ENCODE measurements around the gene SCNN1A. TPM values are rescaled to one million over a fixed set of nuclear protein-coding genes. Genes with fewer than 3 reads are reported as not detected.

The SCNN1A gene
- 52.7 TPM for total RNA-seq

DNA sequence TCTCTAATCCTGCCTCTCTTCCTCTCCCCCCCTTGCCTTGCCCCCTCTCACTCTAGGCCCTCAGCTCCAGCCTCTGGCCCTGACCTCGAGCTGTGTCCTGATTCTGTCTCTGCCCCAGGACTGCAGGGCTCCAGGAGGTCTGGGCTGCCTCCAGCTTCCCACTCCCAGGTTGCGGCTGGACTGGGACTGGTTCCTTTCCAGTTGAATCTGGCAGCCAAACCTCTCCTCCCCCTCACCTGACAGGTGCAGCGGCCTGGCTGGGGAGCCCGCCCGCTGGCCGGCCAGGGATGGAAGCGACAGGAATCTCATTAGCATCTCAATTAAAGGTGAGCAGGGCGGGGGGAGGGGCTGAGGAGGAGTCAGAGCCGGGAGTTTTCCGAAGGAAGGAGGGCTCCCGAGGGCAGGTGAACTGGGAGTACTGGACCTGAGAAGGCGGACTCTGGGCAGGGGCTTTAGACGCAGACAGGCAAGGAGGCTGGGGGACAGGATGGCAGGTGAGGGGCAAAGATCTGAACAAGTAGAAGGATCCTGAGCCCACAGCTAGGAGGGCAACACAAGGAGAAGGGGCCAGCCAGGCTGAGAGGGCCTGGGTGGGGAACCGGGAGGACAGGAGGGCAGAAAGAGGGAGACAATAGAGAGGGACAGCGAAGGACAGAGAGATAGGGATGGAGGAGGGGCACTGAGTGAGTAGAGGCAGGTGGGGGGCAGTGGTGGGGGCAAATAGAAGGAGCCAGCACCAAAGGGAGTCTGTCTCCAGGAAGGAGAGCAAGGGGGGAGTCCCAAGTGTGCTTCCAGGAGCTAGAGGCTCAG lies at the start of gene SCNN1A:
TSS of gene SCNN1A (minus strand) at position 295 of the 810 bp plus-strand sequence. CDS start 780 bp downstream, outside the sequence.
- peak; percentile 68 for DNase-seq (ENCODE audit: low spot score)

DNA sequence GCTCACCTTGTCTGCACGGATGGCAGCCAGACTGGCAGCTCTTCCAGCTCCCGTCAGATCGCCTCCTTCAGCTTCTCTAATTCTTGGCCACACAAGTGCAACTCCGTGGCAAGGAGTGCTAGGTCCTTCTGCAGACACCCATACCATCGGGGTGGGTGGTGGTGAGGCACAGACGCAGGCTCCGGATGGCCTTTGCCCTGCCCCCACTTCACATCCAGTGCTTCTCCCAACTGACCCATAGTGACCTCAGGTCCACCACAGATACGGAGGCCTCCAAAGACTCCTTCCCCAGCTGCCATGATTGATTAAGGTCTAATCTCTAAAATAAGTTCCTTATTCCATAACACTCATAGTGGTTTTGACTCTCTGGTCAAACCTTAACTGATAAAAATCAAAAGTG lies 49.5 kb upstream of the SCNN1A start:
- no peak for DNase-seq (ENCODE audit: low spot score)

DNA sequence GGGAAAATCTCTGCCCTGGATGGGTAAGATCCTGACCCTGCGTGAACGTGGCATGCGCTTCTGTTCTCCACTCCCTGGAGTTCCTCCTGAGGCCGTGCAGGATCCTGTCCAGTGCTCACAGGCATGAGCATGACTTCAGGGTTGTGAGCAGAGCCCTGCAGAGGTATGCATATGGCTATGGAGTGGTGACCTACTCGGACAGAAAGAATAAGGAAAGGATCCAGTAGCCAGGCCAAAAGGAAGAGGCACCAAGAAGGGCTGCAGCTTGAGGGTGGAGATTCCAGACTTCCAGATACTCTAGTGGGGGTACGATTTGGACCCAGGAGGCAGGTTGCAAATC lies 48.6 kb upstream of the SCNN1A start:
- DNase-seq (ENCODE audit: low spot score): no peak

DNA sequence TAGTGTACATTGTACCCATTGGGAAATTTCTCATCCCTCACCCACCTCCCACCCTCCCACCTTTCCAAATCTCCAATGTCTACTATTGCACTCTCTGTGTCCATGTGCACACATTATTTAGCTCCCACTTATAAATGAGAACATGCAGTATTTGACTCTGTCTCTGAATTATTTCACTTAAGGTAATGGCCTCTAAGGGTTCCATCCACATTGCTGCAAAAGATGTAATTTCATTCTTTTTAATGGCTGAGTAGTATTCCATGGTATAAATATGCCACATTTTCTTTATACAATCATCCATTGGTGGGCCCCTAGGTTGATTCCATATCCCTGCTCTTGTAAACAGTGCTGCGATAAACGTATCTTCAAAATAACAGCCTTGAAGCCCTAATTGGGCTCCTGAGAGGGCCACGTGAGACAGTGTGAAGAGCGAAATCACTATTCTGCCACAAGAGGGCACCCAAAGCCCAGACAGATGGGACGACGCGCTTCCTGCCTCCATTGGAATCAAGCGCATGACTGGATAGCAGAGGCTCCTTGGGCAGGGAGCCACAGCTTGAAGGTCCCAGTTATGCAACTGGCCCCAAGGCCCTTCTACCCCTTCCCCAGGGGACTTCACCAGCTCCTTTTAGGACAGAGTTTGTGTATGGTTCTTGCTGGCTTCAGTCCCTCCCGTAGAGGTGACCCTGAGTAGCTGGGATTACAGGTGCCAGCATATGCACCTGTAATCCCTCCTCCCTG lies 48.1 kb upstream of the SCNN1A start:
- peak; percentile 91 for DNase-seq (ENCODE audit: low spot score)

DNA sequence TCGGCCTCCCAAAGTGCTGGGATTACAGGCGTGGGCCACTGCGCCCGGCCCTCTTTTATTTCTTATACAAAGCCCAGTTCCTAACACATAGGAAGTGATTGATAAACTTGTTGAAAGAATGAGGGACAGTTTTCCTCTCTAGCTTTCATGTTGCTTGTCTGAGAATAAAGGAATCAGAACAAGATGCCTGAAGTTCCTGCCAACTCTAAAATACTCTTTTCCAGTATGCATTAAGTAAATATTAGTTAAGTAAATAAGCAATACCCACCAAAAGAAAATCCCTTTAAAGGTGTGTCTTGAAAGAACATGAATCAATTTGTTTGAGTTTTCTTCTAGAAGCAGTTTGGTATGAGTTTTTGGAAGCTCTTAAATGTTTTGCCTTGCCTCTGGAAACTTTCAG lies 45.0 kb upstream of the SCNN1A start:
- DNase-seq (ENCODE audit: low spot score): no peak

DNA sequence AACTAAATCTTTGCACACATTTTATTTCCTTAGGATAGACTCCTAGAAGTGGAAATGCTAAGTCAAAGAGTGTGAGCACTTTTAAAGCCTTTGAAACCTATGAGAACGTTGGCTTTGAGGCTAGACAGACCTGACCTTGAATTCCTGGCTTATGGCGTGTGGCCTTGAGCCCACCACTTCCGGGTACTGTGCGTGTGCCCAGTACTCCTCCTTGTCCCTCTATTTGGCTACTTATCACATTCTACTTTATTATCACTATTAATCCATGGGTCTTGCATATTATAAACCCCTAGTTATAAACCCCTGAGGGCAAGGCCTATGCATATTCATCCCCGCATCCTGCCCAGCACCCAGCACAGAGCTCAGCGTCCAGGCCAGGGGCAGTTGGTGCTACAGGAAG lies 43.4 kb upstream of the SCNN1A start:
- DNase-seq (ENCODE audit: low spot score): no peak

DNA sequence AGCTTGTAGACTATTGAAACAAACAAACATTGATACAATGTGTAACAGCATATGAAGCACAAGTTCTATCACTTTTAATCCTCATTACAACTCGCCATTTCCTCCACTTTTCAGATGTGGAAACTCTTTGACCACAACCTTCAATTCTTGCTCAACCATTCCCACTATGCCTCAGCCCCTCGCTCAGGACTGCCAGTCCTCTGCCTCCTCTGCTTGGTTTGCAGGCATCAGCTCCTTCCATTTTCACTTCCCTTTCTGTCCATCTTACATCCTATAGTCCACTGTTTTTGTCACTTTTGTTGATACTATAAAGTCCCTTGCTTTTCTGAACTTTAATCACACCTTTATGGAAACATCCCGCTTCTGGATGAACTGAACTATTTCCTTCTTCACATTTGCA lies 41.2 kb upstream of the SCNN1A start:
- no peak for DNase-seq (ENCODE audit: low spot score)

DNA sequence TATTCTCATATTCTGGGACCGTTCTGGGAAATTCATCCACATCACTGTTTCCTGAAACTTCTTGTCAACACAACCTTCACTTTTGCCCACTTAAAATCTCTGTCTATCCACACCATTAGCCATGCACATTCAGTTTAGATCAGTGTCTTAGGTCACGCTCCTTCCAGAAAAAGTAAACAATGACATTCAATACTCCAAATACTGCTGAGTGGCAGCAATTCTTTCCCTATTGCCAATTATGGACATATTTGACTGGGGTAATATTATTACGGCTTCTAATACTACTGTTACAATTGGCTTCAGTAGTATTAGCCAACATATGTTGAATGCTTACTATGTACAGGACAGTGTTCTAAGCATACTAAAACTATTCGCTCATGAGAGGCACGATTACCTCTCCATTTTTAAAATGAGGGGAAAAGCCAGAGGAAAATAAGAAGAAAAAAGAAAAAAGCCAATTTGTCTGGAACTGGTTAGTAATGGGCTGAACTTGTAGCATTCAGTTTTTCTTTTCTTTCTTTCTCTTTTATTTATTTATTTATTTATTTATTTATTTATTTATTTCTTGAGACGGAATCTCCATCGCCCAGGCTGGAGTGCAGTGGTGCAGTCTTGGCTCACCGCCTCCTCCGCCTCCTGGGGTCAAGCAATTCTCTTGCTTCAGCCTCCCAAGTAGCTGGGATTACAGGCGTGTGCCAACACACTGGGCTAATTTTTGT lies 32.0 kb upstream of the SCNN1A start:
- DNase-seq (ENCODE audit: low spot score): no peak

DNA sequence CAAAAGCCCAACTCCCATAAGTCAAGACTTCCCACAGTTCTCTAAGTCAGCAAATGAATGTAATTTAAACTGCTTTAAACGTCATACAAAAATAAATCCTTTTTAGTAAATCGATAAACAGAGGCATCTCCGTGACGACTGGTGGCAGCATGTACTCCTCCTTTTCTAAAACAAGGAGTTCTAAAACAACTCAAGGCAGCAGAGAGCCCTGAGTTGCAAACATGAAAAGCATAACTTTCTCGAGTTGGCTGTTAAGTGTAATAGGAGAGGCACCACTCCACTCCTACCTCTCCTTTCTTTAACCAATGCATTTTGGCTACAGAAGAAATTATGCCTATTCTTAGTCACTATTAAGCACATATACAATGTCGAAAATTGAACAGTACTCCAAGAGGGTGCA lies 30.6 kb upstream of the SCNN1A start:
- no peak for DNase-seq (ENCODE audit: low spot score)

DNA sequence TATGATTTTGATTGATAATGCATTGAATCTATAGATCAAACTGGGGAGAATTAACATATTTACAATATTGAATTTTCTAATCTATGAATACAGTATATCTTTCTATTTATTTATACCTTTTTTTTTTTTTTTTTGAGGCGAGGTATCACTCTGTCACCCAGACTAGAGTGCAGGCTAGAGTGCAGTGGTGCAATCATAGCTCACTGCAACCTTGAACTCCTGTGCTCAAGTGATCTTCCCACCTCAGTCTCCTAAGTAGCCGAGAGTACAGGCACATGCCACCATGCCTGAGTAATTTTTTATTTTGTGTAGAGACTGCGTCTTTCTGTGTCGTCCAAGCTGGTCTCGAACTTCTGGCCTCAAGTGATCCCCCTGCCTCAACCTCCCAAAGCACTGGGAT lies 29.0 kb upstream of the SCNN1A start:
- DNase-seq (ENCODE audit: low spot score): no peak

DNA sequence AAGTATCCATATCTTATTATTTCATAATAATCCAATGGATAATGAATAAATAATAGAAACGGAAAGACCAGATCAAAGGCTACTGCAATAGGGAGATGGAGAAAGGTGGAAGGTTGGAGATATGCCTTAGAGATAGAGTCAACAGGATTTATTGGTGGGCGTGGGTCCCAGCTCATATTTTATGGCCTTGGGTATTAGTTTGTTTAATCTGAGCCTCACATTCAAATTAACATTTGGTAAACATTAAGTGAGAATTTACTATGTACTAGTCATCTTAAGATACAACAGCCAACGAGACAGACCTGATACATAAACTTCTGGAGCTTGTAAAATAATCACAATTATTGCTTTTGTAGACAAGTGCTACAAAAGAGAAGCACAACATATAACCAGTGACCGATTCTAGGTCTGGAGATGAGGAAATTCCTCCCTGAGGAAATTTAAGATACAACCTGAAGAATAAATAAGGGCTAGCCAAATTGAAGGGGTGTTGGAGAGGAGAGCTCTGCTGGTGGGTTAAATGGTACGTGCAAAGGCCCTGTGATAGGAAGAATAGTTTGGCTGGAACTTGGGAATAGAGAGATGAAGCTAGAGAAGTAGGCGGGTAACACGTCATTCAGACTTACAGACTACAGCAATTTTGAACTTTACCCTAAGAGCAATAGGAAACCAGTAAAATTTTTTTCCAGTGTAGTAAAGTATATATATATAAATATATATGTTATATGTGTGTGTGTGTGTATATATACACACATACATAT lies 24.7 kb upstream of the SCNN1A start:
- no peak for DNase-seq (ENCODE audit: low spot score)

DNA sequence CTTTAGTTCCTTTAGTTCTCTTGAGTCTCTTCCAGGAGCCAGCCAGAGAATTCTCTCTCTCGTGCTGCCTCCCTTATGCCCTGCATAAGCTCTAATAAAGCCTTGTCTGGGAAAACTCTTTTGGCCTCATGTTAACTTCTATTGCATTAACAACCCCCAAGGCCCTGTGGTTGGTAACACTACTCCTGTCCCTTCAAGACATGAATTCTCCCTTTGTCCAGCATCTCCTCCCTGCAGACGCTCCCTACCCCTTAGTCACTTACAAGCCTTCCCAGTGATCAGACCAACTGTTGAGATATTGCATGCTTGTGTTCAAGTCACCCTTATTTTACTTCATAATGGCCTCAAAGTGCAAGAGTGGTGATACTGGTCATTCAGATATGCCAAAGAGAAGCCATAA lies 20.7 kb upstream of the SCNN1A start:
- no peak for DNase-seq (ENCODE audit: low spot score)

DNA sequence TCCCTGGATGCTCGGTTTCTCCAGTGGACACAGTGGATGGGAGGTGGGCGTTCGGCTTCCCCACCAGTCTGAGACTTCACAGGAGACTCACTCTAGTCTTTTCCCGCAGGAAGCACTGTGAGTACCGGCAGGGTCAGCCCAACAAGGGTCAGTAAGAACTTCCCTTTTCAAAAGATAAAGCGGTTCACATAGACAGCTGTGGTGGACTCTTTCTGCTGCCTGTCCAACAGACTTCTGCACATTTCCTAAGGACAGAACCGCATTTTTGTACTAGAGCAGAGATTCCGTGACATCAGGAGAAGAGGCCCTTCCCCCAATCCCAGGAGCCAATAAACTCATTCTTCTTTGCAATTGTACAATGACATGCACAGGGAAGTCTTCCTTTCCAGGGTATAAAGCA lies 19.0 kb upstream of the SCNN1A start:
- DNase-seq (ENCODE audit: low spot score): no peak

DNA sequence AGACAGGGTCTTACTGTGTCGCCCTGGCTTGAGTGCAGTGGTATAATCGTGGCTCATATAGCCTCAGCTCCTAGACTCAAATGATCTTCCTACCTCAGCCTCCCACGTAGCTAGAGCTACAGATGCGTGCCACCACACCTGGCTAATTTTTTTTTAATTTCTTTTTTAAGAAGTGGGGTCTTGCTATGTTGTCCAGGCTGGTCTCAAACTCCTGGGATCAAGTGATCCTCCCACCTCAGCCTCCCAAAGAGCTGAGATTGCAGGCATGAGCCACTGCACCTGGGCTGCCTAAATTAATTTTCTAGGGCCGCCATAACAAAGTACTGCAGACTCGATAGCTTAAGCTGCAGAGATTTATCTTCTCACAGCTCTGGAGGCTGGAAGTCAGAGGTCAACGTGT lies 17.7 kb upstream of the SCNN1A start:
- DNase-seq (ENCODE audit: low spot score): no peak

DNA sequence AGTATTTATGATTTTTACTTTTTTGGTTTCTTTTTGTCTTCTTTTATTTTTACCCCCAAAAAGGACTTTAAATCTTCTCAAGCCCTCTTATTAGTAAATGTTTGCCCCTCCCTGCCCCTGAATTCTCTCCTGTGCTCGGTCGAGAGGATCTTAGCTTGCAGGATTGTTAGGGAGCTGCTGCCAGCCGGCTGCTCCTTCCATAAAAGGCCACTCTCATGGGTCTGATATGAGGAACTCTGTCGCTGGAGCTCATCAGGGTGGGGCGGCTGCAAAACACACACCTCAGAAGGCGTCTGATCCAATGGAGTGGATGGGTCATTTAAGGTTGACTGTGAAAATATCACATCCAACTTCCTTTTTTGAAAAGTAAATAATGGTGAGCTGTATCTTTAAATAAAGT lies 17.1 kb upstream of the SCNN1A start:
- DNase-seq (ENCODE audit: low spot score): peak; percentile 73

DNA sequence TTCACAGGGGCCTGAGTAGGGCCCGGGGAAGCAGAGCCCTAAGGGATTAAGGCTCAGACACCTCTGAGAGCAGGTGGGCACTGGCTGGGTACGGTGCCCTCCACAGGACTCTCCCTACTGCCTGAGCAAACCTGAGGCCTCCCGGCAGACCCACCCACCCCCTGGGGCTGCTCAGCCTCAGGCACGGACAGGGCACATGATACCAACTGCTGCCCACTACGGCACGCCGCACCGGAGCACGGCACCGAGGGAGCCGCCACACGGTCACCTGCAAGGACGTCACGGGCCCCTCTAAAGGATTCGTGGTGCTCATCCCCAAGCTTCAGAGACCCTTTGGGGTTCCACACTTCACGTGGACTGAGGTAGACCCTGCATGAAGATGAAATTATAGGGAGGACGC lies 15.7 kb upstream of the SCNN1A start:
- no peak for DNase-seq (ENCODE audit: low spot score)

DNA sequence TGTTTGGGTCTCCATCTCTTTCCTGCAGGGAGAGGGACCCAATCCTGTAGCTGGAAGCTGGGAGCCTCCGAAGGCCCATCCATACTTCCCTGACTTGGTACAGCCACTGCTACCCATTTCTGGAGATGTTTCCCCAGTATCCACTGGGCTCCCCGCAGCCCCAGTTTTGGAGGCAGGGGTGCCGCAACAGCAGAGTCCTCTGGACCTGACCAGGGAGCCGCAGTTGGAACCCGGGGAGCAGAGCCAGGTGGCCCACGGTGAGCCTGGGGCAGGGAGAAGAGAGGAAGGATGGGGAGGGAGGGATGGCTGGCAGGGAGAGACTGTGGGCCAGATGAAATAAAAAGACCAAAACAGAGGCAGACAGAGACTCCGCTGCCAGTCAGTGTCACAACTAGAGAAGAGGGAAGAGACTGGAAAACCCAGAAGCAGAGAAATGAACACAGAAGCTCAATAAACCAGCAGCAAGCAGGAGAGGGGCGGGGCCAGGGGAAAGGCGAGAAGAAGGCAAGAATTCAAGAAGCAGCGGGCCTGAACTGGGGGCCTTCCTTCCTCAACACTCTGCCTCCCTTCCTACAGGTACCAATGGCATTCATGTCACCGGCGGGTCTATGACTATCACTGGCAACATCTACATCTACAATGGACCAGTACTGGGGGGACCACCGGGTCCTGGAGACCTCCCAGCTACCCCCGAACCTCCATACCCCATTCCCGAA lies 14.9 kb upstream of the SCNN1A start:
- no peak for DNase-seq (ENCODE audit: low spot score)

DNA sequence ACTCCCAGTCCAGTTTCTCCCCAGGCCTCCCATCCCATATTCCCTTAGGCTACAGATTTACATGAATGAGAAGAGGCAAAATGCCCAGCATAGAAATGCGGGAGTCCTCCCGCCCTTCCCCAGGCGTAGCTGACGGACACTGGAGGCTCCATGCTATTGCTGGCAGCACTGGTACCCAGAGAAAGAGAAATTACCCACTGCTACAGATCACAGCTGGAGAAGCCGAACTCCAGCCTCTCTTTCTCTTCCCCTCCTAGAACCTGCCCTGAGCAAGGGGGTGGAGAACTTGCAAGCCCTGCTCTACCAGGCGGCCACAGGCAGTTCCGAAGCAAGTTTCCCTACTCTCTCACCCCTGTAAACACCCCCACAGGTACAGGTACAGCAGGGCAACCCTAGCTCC lies 12.2 kb upstream of the SCNN1A start:
- DNase-seq (ENCODE audit: low spot score): no peak

DNA sequence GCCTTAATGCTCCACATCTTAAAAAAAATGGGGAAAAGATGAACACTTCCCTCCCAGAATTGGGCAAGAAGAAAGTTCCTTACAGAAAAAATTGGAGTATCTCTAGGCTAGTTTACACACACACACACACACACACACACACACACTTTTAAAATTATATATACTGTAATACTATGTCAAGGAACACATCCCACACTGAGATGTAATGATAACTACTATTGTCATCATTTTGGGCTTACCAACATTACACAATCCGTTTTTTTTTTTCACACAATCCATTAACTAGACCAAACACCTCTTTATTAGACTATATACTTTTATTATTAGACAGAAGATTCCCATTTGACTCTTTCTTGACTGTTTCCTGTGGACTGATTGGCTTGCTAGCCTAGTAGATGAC lies 11.1 kb upstream of the SCNN1A start:
- DNase-seq (ENCODE audit: low spot score): no peak

DNA sequence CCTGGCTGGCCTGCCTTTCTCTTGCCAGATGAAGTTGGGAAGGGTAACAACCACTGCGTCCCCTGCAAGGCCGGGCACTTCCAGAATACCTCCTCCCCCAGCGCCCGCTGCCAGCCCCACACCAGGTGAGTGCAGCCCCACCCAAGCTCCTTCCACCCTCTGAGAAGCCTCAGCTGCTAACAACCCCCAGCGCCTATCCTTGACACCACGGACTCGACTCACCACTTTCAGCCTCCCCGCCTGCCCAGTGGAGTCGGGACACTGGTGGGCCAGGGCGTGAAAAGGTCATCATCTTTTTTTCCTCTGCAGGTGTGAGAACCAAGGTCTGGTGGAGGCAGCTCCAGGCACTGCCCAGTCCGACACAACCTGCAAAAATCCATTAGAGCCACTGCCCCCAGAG lies 10.7 kb upstream of the SCNN1A start:
- no peak for DNase-seq (ENCODE audit: low spot score)

All from mucosa of gallbladder (tissue), 1 donor.